ENCODE measurements around the gene TBC1D14.

Gene TBC1D14

GRCh38 chr4:7037425-7037824 is 127.8 kb downstream of the TBC1D14 start:
- ATAC-seq: no peak
- TF ChIP-seq BACH2 (CRISPR knock-in tag; IDR thresholded peaks at IDR 0.05; ENCODE audit: borderline replicate concordance) (no peak), ARNTL (CRISPR knock-in tag; IDR thresholded peaks at IDR 0.05; ENCODE audit: borderline replicate concordance, low read depth) (no peak), GLIS3 (CRISPR knock-in tag; IDR thresholded peaks at IDR 0.05) (no peak), PPARA (CRISPR knock-in tag; IDR thresholded peaks at IDR 0.05; ENCODE audit: borderline replicate concordance) (no peak), TSHZ2 (CRISPR knock-in tag; IDR thresholded peaks at IDR 0.05) (no peak), PATZ1 (CRISPR knock-in tag; IDR thresholded peaks at IDR 0.05; ENCODE audit: borderline replicate concordance) (no peak), ZFP30 (CRISPR knock-in tag; IDR thresholded peaks at IDR 0.05) (no peak), ZNF8 (CRISPR knock-in tag; IDR thresholded peaks at IDR 0.05) (no peak), CSRNP3 (CRISPR knock-in tag; IDR thresholded peaks at IDR 0.05) (no peak), TCF4 (CRISPR knock-in tag; IDR thresholded peaks at IDR 0.05; ENCODE audit: borderline replicate concordance) (no peak), TOX (CRISPR knock-in tag; IDR thresholded peaks at IDR 0.05; ENCODE audit: borderline replicate concordance) (no peak), ZNF565 (CRISPR knock-in tag; conservative IDR thresholded peaks at IDR 0.05; ENCODE audit: low read depth) (no peak)

- ATAC-seq: no peak
Observed at GRCh38 chr4:7040765-7041164, 131.1 kb downstream of the TBC1D14 start.

GRCh38 chr4:7041246-7041645 is 131.6 kb downstream of the TBC1D14 start:
- TF ChIP-seq RARB (CRISPR knock-in tag; IDR thresholded peaks at IDR 0.05) (no peak), GLIS3 (CRISPR knock-in tag; IDR thresholded peaks at IDR 0.05) (no peak), PATZ1 (CRISPR knock-in tag; IDR thresholded peaks at IDR 0.05; ENCODE audit: borderline replicate concordance) (no peak), CSRNP3 (CRISPR knock-in tag; IDR thresholded peaks at IDR 0.05) (no peak), CSDC2 (CRISPR knock-in tag; IDR thresholded peaks at IDR 0.05) (no peak), BACH2 (CRISPR knock-in tag; IDR thresholded peaks at IDR 0.05; ENCODE audit: borderline replicate concordance) (no peak), ZFP30 (CRISPR knock-in tag; IDR thresholded peaks at IDR 0.05) (no peak), ZNF70 (CRISPR knock-in tag; IDR thresholded peaks at IDR 0.05) (no peak), PPARA (CRISPR knock-in tag; IDR thresholded peaks at IDR 0.05; ENCODE audit: borderline replicate concordance) (no peak), ISL1 (CRISPR knock-in tag; IDR thresholded peaks at IDR 0.05) (no peak), CREB5 (CRISPR knock-in tag; IDR thresholded peaks at IDR 0.05; ENCODE audit: low read depth) (no peak), ZFP3 (CRISPR knock-in tag; IDR thresholded peaks at IDR 0.05) (no peak), ESRRG (CRISPR knock-in tag; IDR thresholded peaks at IDR 0.05) (no peak), OSR1 (CRISPR knock-in tag; IDR thresholded peaks at IDR 0.05) (no peak), ZNF565 (CRISPR knock-in tag; conservative IDR thresholded peaks at IDR 0.05; ENCODE audit: low read depth) (no peak)
- no peak for ATAC-seq

More at GRCh38 chr4:7040765-7041164, 131.1 kb downstream of the TBC1D14 start:
- TF ChIP-seq ZNF565 (CRISPR knock-in tag; conservative IDR thresholded peaks at IDR 0.05; ENCODE audit: low read depth) (no peak), TSHZ2 (CRISPR knock-in tag; IDR thresholded peaks at IDR 0.05) (no peak), CSDC2 (CRISPR knock-in tag; IDR thresholded peaks at IDR 0.05) (no peak), ZNF8 (CRISPR knock-in tag; IDR thresholded peaks at IDR 0.05) (no peak)
